Caco-2 (cell line): ENCODE measurements around the gene PDE9A. TPM values are rescaled to one million over a fixed set of nuclear protein-coding genes. Genes with fewer than 3 reads are reported as not detected.
A peak's percentile ranks its signal among the peaks of the same experiment; 100 is the strongest.

ENCODE experiments used
- BruUV-seq: library from RNA; stranded (reverse); fragments of 400-500 nt; replicated peaks from 2 replicates; lab custom pipeline; 2021; lab: Mats Ljungman, UMichigan
- CTCF ChIA-PET: fragments of 300-600 bp; sonication (Branson Sonifier 250); formaldehyde crosslinking; loops from one replicate; lab custom pipeline; 2022; ENCODE audit warnings: antibody characterized with exemption; lab: Charles Lee
- POLR2A ChIA-PET: fragments of 300-600 bp; sonication (Branson Sonifier 250); formaldehyde crosslinking; loops from one replicate; lab custom pipeline; 2022; ENCODE audit warnings: antibody characterized with exemption; lab: Charles Lee
- DNase-seq, 2 experiments: peaks; one replicate each; pipeline versions ENCODE4 v3.0.0 to v3.0.0-alpha.2; 2020 to 2022
- H3K27me3 ChIP-seq: replicated peaks from 2 replicates; pipeline ENCODE4 v1.6.0; 2011; ENCODE audit warnings: low read length; ENCODE audit not compliant: control insufficient read depth, insufficient read depth
- H3K36me3 ChIP-seq: 2 replicates; pipeline ENCODE4 v1.5.1; 2011; ENCODE audit warnings: low read length; ENCODE audit not compliant: control insufficient read depth, insufficient read depth
- H3K4me1 ChIP-seq: fragments of 250-450 bp; sonication (Bioruptor Pico); 2 replicates; pipeline ENCODE4 v1.5.1; 2020; ENCODE audit warnings: mild to moderate bottlenecking
- H3K4me3 ChIP-seq: 2 replicates; pipeline ENCODE4 v1.5.1; 2011; ENCODE audit warnings: low read depth, mild to moderate bottlenecking, control low read depth, low read length
- H3K9me3 ChIP-seq: fragments of 250-450 bp; sonication (Bioruptor Pico); 2 replicates; pipeline ENCODE4 v1.5.1; 2020; ENCODE audit warnings: mild to moderate bottlenecking, moderate library complexity
- H3K27ac Mint-ChIP-seq: one replicate; pipeline ENCODE4 v1.8.0; 2022; ENCODE audit warnings: mixed read lengths; ENCODE audit not compliant: unreplicated experiment
- H3K27me3 Mint-ChIP-seq: one replicate; pipeline ENCODE4 v1.8.0; 2022; ENCODE audit warnings: mixed read lengths; ENCODE audit not compliant: insufficient read depth, unreplicated experiment
- H3K36me3 Mint-ChIP-seq: one replicate; pipeline ENCODE4 v1.8.0; 2022; ENCODE audit warnings: mild to moderate bottlenecking, mixed read lengths; ENCODE audit not compliant: insufficient read depth, unreplicated experiment
- H3K4me1 Mint-ChIP-seq: one replicate; pipeline ENCODE4 v1.8.0; 2022; ENCODE audit warnings: low read depth, mixed read lengths; ENCODE audit not compliant: unreplicated experiment
- H3K4me3 Mint-ChIP-seq: one replicate; pipeline ENCODE4 v1.8.0; 2022; ENCODE audit warnings: mild to moderate bottlenecking, moderate library complexity, mixed read lengths; ENCODE audit not compliant: unreplicated experiment
- H3K9me3 Mint-ChIP-seq: one replicate; pipeline ENCODE4 v1.8.0; 2022; ENCODE audit warnings: mixed read lengths; ENCODE audit not compliant: unreplicated experiment
- intact Hi-C: fragments of 100-400 bp; cut with micrococcal nuclease; formaldehyde crosslinking; loops from one replicate; pipeline ENCODE4 v1.10.0; 2022; ENCODE audit not compliant: unreplicated experiment
- total RNA-seq: library from RNA; stranded (reverse); gene quantifications from 2 replicates; pipeline ENCODE4 v1.2.3, GENCODE V29; 2022
- TF ChIP-seq, protein P1 (sequence below), 2 experiments: fragments of 200-600 bp in 1 of 2; IDR thresholded peaks; 1 replicate in 1 of 2; 2 replicates in 1 of 2; pipeline versions ENCODE4 v1.5.1 to v1.8.0; 2011 to 2022; ENCODE audit warnings: antibody characterized with exemption in 1 of 2, control low read depth in 1 of 2, inconsistent platforms in 1 of 2, low read depth in 1 of 2, low read length in 1 of 2, mild to moderate bottlenecking in 1 of 2, moderate library complexity in 1 of 2; ENCODE audit not compliant: insufficient read depth in 1 of 2, severe bottlenecking in 1 of 2, unreplicated experiment in 1 of 2

Gene PDE9A
- total RNA-seq, 1 experiment from 2014 or later = 9.7 TPM

DNA sequence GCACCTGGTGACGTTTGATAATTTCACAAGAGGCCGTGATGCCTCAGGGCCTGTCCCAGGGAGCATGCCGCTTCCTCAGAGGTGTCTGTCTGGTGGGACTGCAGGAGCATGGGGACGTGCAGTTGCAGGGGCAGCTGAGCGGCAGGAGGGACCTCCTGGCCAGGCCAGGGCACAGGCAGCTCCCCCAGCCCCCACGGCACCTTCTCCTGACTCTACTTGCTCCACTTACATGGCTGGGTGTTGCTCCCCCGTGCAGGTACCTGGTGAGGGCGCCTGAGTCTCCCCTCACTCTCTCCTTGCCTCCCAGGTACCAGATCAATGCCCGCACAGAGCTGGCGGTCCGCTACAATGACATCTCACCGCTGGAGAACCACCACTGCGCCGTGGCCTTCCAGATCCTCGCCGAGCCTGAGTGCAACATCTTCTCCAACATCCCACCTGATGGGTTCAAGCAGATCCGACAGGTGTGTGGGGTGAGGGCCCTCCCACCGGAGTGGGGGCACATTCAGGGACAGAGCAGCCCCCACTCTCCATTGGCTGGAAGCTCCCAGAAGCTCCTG, 108.4 kb downstream of the PDE9A start:
- POLR2A ChIA-PET = no interaction called here
- Histone ChIP-seq H3K4me3 (no peak overlapping the region), H3K36me3 (no peaks in the 10 kb centered on the region), H3K27me3 (no peaks in the 10 kb centered on the region), H3K9me3 (no peaks in the 10 kb centered on the region), H3K4me1 (peaks cover 24% of the 10 kb centered on the region)
- TF ChIP-seq, protein P1, sequence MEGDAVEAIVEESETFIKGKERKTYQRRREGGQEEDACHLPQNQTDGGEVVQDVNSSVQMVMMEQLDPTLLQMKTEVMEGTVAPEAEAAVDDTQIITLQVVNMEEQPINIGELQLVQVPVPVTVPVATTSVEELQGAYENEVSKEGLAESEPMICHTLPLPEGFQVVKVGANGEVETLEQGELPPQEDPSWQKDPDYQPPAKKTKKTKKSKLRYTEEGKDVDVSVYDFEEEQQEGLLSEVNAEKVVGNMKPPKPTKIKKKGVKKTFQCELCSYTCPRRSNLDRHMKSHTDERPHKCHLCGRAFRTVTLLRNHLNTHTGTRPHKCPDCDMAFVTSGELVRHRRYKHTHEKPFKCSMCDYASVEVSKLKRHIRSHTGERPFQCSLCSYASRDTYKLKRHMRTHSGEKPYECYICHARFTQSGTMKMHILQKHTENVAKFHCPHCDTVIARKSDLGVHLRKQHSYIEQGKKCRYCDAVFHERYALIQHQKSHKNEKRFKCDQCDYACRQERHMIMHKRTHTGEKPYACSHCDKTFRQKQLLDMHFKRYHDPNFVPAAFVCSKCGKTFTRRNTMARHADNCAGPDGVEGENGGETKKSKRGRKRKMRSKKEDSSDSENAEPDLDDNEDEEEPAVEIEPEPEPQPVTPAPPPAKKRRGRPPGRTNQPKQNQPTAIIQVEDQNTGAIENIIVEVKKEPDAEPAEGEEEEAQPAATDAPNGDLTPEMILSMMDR (IDR thresholded peaks at IDR 0.05; ENCODE audit: insufficient read depth in 1 of 2, low read depth in 1 of 2, low read length in 1 of 2, severe bottlenecking in 1 of 2, unreplicated experiment in 1 of 2) = no peak
- no peaks in the 10 kb centered on the region for H3K9me3 Mint-ChIP-seq
- H3K36me3 Mint-ChIP-seq = peaks cover 4% of the 10 kb centered on the region
- no peak for DNase-seq
- peaks cover 18% of the 10 kb centered on the region for H3K4me1 Mint-ChIP-seq
- H3K4me3 Mint-ChIP-seq = peak overlapping the region; percentile 13
- no TSS peak for BruUV-seq
- no peaks in the 10 kb centered on the region for H3K27me3 Mint-ChIP-seq
- CTCF ChIA-PET = no interaction called here
- H3K27ac Mint-ChIP-seq = no peak overlapping the region
- intact Hi-C loops = no loop called here

GRCh38 chr21:42763581-42764442, 110.4 kb downstream of the PDE9A start:
- Mint-ChIP-seq H3K36me3 (peaks cover 4% of the 10 kb centered on the region), H3K4me3 (no peak overlapping the region), H3K9me3 (no peaks in the 10 kb centered on the region), H3K4me1 (peaks cover 18% of the 10 kb centered on the region), H3K27ac (no peak overlapping the region), H3K27me3 (no peaks in the 10 kb centered on the region)
- DNase-seq = no peak
- BruUV-seq = no TSS peak
- intact Hi-C loops = loop anchor here (1.0 kb wide), 1 partner anchor 24 kb away; no protein-coding TSS in a partner anchor
- ChIA-PET CTCF (no interaction called here), POLR2A (no interaction called here)
- H3K36me3 ChIP-seq = no peaks in the 10 kb centered on the region
- no peak overlapping the region for H3K4me3 ChIP-seq
- H3K4me1 ChIP-seq = peaks cover 24% of the 10 kb centered on the region
- H3K27me3 ChIP-seq = no peaks in the 10 kb centered on the region
- TF ChIP-seq, protein P1 (IDR thresholded peaks at IDR 0.05; ENCODE audit: insufficient read depth in 1 of 2, low read depth in 1 of 2, low read length in 1 of 2, severe bottlenecking in 1 of 2, unreplicated experiment in 1 of 2) = no peak
- no peaks in the 10 kb centered on the region for H3K9me3 ChIP-seq

DNA sequence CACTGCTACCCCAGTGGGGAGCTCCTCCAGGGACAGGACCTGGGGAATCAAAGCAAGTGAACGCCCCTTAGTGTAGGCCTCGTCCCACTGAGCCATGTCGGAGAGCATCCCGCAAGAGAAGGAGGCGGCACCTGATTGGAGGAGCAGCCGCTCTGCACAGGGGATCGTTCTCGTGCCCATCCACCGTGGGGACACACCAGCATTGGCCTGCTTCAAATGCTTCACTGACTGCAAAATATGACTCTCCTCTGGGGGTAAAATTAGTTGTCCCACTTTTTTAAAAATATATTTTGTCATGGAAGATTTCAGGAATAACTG, 111.0 kb downstream of the PDE9A start:
- peaks cover 4% of the 10 kb centered on the region for H3K36me3 Mint-ChIP-seq
- ChIA-PET CTCF (no interaction called here), POLR2A (no interaction called here)
- Histone ChIP-seq H3K4me1 (peaks cover 24% of the 10 kb centered on the region), H3K36me3 (0 out of 2 replicates have a peak, but pooled peaks cover 2% of the 10 kb centered on the region), H3K27me3 (no peaks in the 10 kb centered on the region), H3K4me3 (no peak overlapping the region), H3K9me3 (no peaks in the 10 kb centered on the region)
- intact Hi-C loops = no loop called here
- H3K4me1 Mint-ChIP-seq = peaks cover 12% of the 10 kb centered on the region
- no peaks in the 10 kb centered on the region for H3K9me3 Mint-ChIP-seq
- BruUV-seq = no TSS peak
- no peak for DNase-seq
- H3K4me3 Mint-ChIP-seq = no peak overlapping the region
- no peaks in the 10 kb centered on the region for H3K27me3 Mint-ChIP-seq
- TF ChIP-seq, protein P1 (IDR thresholded peaks at IDR 0.05; ENCODE audit: insufficient read depth in 1 of 2, low read depth in 1 of 2, low read length in 1 of 2, severe bottlenecking in 1 of 2, unreplicated experiment in 1 of 2) = no peak
- H3K27ac Mint-ChIP-seq = no peak overlapping the region
